MG63 (cell line): Measurements from ENCODE around the gene ABHD4. TPM values are rescaled to one million over a fixed set of nuclear protein-coding genes. Genes with fewer than 3 reads are reported as not detected.
"Not testable (repeated sequence)": the region's sequence is repeated elsewhere in the genome, so short reads cannot be mapped to it uniquely, and the experiment has no call there.

Experiments used
- DNase-seq: peaks from one replicate; pipeline ENCODE4 v3.0.0-alpha.2; 2020
- H3K27me3 ChIP-seq: fragments of 250-450 bp; sonication (Bioruptor Pico); 2 replicates; pipeline ENCODE4 v1.5.1; 2020; ENCODE audit warnings: mild to moderate bottlenecking, moderate library complexity
- H3K36me3 ChIP-seq: fragments of 250-450 bp; sonication (Bioruptor Pico); 2 replicates; pipeline ENCODE4 v1.5.1; 2020; ENCODE audit warnings: mild to moderate bottlenecking, moderate library complexity
- H3K4me3 ChIP-seq: fragments of 250-450 bp; sonication (Bioruptor Pico); 2 replicates; pipeline ENCODE4 v1.5.1; 2020; ENCODE audit warnings: mild to moderate bottlenecking, moderate library complexity
- H3K9me3 ChIP-seq: fragments of 250-450 bp; sonication (Bioruptor Pico); 2 replicates; pipeline ENCODE4 v1.5.1; 2020; ENCODE audit warnings: mild to moderate bottlenecking, moderate library complexity
- total RNA-seq: library from RNA; depleted of rRNA; stranded (reverse); fragments of >200 nt; shearing (Covaris generic); gene quantifications from 2 replicates; pipeline ENCODE4 v1.2.3, GENCODE V29; 2014; ENCODE audit warnings: low replicate concordance; rRNA removed

The ABHD4 gene, protein sequence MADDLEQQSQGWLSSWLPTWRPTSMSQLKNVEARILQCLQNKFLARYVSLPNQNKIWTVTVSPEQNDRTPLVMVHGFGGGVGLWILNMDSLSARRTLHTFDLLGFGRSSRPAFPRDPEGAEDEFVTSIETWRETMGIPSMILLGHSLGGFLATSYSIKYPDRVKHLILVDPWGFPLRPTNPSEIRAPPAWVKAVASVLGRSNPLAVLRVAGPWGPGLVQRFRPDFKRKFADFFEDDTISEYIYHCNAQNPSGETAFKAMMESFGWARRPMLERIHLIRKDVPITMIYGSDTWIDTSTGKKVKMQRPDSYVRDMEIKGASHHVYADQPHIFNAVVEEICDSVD
- total RNA-seq = 0.89 and 15.5 TPM in 2 replicates

DNA sequence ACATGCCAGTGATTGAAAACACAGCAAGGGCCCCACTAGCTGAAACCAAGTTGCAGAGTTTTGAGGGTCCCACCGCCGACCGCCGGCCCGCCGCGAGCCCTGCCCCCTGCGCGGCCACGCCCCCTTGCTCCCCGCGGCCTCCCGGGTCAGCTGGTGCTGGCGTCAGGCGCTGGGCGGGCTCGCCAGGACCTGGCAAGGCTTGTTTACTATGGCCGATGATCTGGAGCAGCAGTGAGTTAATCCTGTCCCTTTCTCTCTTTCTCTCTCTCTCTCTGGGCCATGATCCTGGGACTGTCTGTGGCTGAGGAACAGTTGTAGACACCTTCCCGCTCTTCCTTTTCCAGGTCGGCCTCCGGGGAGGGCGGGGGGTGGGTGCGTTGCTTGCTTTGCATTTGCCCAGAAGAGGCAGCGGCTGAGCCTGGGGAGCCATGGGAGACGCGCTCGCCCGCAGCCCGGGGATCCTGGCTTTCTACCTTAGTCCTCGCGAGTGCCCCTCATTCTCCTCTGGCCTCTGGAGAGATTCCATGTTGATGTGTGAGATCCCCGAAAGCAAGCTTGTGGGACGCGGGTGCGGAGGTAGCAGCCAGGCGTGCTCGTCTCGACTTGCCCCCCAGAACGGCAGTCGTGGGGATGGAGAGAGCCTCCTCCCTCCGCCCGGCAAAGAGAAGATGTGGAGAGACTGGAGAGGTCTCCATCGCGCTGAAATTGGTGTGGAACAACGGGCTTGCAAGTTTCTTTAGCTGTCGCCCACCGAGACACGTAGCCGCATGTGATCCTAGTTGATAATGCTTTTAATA, at the start of gene ABHD4:
Gene ABHD4 (plus strand): TSS at position 202 of the 797 bp plus-strand sequence. CDS start 7 bp downstream, at position 209.
- Histone ChIP-seq H3K27me3 (no peaks in the 10 kb centered on the region), H3K36me3 (peaks cover 2% of the 10 kb centered on the region), H3K4me3 (peak within 1 kb of the TSS; percentile 65), H3K9me3 (no peaks in the 10 kb centered on the region)
- DNase-seq = peak; percentile 63

DNA sequence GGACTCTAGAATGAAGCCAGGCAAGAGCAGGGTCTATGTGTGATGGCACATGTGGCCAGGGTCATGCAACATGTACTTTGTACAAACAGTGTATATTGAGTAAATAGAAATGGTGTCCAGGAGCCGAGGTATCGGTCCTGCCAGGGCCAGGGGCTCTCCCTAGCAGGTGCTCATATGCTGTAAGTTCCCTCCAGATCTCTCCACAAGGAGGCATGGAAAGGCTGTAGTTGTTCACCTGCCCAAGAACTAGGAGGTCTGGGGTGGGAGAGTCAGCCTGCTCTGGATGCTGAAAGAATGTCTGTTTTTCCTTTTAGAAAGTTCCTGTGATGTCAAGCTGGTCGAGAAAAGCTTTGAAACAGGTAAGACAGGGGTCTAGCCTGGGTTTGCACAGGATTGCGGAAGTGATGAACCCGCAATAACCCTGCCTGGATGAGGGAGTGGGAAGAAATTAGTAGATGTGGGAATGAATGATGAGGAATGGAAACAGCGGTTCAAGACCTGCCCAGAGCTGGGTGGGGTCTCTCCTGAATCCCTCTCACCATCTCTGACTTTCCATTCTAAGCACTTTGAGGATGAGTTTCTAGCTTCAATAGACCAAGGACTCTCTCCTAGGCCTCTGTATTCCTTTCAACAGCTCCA, 48.7 kb upstream of the ABHD4 start:
- Histone ChIP-seq H3K9me3 (no peaks in the 10 kb centered on the region), H3K4me3 (no peak overlapping the region), H3K27me3 (no peaks in the 10 kb centered on the region), H3K36me3 (no peaks in the 10 kb centered on the region)
- no peak for DNase-seq

DNA sequence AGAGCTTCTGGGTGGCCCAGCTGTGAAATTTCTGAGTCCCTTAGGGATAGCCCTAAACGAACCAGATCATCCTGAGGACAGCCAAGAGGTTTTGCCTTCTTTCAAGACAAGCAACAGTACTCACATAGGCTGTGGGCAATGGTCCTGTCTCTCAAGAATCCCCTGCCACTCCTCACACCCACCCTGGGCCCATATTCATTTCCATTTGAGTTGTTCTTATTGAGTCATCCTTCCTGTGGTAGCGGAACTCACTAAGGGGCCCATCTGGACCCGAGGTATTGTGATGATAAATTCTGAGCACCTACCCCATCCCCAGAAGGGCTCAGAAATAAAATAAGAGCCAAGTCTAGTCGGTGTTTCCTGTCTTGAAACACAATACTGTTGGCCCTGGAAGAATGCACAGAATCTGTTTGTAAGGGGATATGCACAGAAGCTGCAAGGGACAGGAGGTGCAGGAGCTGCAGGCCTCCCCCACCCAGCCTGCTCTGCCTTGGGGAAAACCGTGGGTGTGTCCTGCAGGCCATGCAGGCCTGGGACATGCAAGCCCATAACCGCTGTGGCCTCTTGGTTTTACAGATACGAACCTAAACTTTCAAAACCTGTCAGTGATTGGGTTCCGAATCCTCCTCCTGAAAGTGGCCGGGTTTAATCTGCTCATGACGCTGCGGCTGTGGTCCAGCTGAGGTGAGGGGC, 48.0 kb upstream of the ABHD4 start:
- Histone ChIP-seq H3K36me3 (no peaks in the 10 kb centered on the region), H3K4me3 (no peak overlapping the region), H3K27me3 (no peaks in the 10 kb centered on the region), H3K9me3 (no peaks in the 10 kb centered on the region)
- no peak for DNase-seq

DNA sequence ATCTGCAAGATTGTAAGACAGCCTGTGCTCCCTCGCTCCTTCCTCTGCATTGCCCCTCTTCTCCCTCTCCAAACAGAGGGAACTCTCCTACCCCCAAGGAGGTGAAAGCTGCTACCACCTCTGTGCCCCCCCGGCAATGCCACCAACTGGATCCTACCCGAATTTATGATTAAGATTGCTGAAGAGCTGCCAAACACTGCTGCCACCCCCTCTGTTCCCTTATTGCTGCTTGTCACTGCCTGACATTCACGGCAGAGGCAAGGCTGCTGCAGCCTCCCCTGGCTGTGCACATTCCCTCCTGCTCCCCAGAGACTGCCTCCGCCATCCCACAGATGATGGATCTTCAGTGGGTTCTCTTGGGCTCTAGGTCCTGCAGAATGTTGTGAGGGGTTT, 46.5 kb upstream of the ABHD4 start:
- Histone ChIP-seq H3K9me3 (no peaks in the 10 kb centered on the region), H3K4me3 (no peak overlapping the region), H3K27me3 (no peaks in the 10 kb centered on the region), H3K36me3 (no peaks in the 10 kb centered on the region)
- no peak for DNase-seq

DNA sequence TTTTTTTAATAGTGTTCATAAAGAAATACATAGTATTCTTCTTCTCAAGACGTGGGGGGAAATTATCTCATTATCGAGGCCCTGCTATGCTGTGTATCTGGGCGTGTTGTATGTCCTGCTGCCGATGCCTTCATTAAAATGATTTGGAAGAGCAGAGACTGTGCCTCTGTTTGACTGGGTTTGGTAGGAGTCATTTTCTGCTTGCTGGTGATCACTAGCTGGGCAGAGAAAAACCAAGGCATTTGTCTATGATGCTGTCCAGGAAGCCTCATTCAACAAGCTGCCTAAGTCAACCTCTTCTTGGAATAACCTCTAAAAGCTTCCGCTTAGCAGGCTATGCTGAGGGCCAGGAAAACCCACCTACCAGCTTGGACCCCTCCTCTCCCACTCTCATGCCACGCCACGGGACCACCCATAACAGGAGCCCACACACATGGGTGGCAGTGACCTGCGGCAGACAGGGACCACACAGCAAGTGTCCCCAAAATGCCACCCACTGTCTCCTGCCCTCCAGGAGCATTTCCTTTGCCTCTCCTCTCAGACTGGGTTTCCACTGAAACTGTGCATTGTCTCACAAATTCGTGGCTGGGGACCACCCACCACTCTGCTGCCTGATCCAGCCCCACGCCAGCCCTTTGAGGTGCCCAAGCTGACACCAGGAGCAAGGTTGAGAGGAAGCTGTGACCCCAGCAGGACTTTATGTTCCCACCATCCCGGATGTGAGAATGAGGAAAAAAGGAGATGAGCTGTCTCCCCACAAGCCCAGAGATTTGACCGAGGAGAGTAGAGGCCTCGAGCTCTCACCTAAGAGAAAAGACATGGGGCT, 45.9 kb upstream of the ABHD4 start:
- Histone ChIP-seq H3K36me3 (no peaks in the 10 kb centered on the region), H3K4me3 (no peak overlapping the region), H3K9me3 (no peaks in the 10 kb centered on the region), H3K27me3 (no peaks in the 10 kb centered on the region)
- DNase-seq = no peak

DNA sequence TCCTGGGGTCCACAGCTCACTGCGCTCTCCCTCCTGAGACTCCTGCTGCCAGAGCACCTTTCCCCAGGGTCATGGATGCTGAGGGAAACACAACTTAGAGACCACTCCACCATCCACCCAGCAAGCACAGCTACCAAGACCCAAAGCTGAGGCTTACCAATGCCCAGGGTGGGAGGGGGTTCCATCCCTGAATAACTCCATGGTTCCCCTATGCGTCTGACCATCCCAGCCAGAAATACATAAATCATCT, 45.3 kb upstream of the ABHD4 start:
- Histone ChIP-seq H3K36me3 (no peaks in the 10 kb centered on the region), H3K9me3 (no peaks in the 10 kb centered on the region), H3K27me3 (no peaks in the 10 kb centered on the region), H3K4me3 (no peak overlapping the region)
- DNase-seq = no peak

DNA sequence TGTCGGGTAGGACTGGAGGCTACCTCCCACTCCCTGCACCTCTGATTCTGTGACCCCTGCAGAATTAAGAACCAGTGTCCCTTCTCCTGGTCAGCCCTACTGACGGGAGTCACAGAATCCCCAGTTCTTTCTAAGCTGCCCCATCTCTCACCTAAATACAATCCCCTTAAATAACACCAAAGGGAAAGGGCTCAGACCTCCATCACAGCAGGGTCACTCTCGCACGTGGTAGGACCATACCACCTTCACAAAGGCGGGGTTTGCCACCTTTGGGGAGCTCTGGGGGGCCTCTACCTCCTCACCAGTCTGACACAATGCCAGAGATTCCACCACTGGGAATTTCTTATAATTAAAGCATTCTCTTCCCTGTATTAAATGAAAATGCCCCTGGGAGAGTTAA, 44.7 kb upstream of the ABHD4 start:
- Histone ChIP-seq H3K9me3 (no peaks in the 10 kb centered on the region), H3K36me3 (no peaks in the 10 kb centered on the region), H3K4me3 (no peak overlapping the region), H3K27me3 (no peaks in the 10 kb centered on the region)
- no peak for DNase-seq

DNA sequence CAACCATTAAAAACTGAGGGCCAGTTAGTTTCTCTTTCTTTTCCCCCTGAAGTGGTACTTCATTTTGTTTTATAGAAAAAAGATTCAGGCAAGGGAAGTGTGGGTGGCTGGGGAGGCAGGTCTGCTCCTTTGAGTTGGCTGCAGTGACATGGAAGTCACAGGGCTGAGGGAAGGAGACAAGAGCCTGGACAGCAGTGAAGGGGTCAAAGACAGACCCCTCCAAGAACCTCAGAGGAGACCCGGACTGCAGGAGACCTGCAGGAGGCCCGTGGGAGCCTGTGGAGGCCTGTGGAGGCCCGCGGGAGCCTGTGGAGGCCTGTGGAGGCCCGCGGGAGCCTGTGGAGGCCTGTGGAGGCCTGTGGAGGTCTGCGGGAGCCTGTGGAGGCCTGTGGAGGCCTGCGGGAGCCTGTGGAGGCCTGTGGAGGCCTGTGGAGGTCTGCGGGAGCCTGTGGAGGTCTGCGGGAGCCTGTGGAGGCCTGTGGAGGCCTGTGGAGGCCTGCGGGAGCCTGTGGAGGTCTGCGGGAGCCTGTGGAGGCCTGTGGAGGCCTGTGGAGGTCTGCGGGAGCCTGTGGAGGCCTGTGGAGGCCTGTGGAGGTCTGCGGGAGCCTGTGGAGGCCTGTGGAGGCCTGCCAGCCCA, 44.1 kb upstream of the ABHD4 start:
- H3K9me3 ChIP-seq, H3K4me3 ChIP-seq, H3K36me3 ChIP-seq, DNase-seq, H3K27me3 ChIP-seq: not testable (repeated sequence)

DNA sequence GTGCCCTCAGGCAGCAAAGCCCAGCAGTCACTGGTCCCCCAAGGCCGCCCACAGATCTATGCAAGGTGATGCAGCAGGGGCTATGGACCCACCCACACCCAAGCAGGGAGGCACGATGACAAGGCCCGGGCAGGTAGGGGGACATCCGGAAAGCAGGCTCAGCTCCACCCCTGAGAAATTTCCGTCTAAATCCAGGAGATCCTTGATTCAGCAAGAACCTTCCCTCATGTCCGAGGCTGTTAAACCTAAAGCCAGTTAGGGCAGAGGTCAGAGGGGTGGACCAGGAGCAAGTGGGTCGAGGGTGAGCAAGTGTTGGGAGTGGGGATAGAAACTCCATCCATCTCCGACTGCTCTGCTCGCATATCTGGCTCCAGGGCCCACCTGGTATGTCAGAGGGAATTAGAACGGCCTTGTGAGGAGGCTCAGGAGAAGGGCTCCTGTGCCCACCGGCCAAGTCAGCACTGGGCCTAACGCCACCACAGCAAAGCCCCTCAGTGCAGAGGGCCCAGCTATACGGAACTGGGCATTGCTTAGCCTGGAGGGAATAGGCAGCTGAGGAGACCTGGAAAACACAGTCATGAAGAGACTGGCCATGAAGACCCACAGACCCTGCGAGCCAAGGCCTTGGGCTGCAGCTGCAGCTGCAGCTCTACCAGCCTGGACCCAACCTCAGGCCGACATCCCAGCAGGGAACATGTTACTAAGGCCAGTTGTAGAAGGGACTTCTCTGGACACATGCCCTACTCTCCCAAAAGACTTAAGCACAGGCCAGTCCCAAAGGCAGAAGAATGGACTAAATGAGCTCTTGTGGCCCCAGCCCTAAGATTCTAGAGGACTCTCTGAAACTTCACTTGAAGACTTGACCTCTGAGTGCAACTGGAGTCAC, 43.4 kb upstream of the ABHD4 start:
- DNase-seq = no peak
- H3K36me3 ChIP-seq = no peaks in the 10 kb centered on the region
- H3K4me3 ChIP-seq = no peak overlapping the region
- no peaks in the 10 kb centered on the region for H3K27me3 ChIP-seq
- no peaks in the 10 kb centered on the region for H3K9me3 ChIP-seq

DNA sequence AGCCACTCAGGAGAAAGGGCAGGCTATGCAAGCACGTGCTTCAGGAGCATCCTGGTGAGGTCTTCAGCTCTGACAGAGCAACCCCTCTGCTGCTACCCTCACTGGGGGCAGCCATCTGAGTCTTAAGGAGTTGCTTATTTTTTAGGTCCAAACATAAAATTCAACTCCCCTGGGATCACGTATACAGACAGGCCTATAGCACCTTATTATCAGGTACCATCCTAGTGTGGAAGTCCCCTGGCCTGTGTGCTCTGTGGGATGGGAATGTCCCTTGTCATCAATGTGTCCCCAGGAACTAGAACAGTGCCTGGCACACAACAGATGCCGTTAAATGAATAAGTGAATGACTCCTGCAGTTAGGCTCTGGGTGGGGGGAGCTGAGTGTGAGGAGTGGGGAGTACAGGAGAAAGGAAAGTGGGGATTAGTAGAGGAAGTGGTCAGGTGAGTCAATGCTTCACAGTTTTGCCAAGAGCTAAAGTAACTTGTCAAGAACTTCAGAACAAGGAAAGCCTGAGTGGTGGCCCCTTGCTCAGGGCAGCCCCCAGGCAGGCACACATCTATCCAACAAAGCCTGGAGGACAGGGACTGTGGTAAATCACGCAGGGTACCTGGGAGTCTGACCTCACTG, 42.6 kb upstream of the ABHD4 start:
- Histone ChIP-seq H3K9me3 (no peaks in the 10 kb centered on the region), H3K27me3 (no peaks in the 10 kb centered on the region), H3K36me3 (no peaks in the 10 kb centered on the region), H3K4me3 (no peak overlapping the region)
- DNase-seq = no peak

DNA sequence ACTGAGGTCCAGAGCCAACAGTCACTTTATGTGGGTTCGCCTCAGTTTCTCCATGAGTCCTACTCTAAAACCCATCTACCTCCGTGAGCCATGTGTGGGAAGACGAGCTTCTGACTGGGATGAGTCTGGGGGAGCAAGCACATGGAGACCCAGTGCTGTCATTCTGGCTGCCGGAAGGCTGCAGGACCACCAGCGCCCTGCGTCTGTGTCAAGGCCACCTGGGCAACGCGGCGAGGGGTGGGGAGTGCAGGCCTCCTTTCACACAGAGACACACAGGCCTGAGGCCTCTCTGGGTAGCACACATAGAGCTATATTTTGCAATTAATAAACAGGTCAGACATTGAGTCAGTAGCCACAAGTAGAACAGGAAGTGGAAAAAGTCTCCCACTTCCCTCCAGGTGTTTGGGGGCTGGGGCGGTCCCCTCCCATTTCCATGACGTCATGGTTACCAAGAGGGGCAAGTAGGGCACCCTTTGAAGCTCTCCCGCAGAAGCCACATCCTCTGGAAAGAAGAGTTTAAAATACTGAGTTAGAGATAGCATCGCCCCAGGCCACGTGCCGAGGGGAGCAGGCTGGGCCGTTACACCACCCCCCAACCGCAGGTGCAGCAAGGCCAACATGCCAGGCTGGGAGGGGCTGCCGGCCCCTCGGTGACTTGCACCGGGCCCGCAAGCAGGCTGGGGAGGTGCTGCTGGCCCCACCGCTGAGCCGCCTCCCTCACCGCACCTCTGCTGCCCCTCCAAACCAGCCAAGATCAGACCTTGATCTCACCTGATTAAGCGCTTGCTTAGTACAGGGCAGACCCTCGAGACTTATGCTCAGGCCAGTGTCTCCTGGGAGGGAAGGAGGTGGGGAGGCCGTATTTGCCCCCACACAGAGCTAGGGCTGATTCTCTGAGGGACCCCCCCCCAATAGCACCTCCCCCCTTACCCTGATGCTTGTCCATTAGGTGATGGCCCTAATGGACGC, 41.8 kb upstream of the ABHD4 start:
- no peaks in the 10 kb centered on the region for H3K27me3 ChIP-seq
- H3K4me3 ChIP-seq = no peak overlapping the region
- no peaks in the 10 kb centered on the region for H3K36me3 ChIP-seq
- no peak for DNase-seq
- no peaks in the 10 kb centered on the region for H3K9me3 ChIP-seq

DNA sequence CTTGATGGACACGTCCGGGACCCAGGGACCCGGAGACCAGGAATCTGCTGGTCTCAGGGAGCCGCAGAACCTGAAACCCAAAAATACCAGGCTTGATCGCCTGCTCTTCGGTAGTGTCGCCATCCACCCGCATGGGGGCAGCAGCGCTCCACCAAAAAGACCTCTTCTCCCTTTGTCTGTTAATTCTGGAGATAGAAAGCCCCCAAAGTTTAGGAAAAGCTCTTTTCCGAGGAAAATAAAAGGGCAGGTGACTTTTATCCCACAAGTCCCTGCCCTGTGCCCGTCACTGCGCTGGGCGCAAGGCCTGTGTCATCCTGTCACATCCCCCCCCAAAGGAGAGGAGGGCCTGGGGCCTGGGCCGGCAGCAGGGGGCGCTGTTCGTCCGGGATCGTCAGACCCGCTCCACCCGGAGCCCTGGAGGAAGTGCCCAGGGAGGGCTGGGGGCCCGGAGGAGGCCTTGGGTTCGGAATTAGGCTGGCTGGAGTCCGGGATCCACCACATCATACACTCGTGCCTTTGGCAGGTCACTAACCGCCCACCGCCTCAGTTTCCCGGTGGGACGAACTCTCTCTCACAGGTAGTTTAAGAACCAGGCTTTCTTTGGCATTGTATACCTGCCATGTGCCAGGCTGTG, 41.0 kb upstream of the ABHD4 start:
- Histone ChIP-seq H3K36me3 (no peaks in the 10 kb centered on the region), H3K4me3 (peak overlapping the region; percentile 21; the same call in 1 of the 2 replicates), H3K9me3 (no peaks in the 10 kb centered on the region), H3K27me3 (no peaks in the 10 kb centered on the region)
- peak; percentile 64 for DNase-seq

DNA sequence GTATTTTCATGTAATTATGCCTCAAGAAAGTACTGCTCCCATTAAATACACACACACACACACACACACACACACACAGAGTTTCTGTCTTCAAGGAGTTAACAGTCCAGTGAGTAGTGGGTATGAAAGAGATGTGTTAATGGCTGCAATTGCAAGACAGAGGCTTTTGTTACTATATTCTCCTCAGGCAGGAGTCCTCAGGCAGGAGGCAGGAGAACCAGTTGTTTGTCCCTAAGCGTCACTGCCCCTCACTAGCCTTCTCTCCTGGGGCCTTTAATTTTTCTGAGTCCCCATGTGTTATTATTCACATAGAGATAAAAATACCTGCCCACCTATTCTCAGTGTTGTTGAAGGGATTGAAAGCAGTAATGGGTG, 40.3 kb upstream of the ABHD4 start:
- no peak overlapping the region for H3K4me3 ChIP-seq
- no peaks in the 10 kb centered on the region for H3K9me3 ChIP-seq
- H3K36me3 ChIP-seq = no peaks in the 10 kb centered on the region; the same call in 1 of the 2 replicates
- H3K27me3 ChIP-seq = no peaks in the 10 kb centered on the region
- no peak for DNase-seq
